NB4 (cell line): ENCODE data around the gene CASZ1.

Source experiments
- CTCF ChIP-seq: IDR thresholded peaks from one replicate; pipeline ENCODE4 v1.5.1; 2012; ENCODE audit warnings: low read depth, low read length
- MAX ChIP-seq: IDR thresholded peaks from 2 replicates; pipeline ENCODE4 v1.6.1; 2011; ENCODE audit warnings: low read depth, low read length
- MYC ChIP-seq: IDR thresholded peaks from 2 replicates; pipeline ENCODE4 v1.6.1; 2011; ENCODE audit warnings: low read depth, low read length
- POLR2A ChIP-seq: IDR thresholded peaks from 2 replicates; pipeline ENCODE4 v1.6.1; 2011; ENCODE audit warnings: mild to moderate bottlenecking; ENCODE audit not compliant: insufficient read length; ENCODE audit errors: extremely low read depth

DNA sequence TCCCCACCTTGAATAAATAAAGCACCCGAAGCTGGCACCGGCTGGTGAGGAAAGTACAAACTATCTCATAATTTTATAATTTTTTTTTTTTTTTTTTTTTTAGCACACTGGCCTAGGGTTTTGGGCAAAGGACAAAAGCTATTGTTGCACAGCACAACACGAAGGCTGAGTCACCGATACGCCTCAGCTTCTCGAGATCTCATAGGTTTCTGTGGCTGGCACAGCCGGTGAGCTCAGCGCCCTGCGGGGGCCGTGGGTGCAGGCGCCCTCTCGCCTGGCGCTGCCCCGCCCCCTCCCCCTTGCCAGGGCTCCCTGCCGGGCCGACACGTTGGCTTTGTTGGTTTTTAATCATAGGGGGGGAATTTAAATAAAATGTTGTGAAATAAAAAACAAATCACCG is 17.2 kb downstream of the CASZ1 start:
- TF ChIP-seq CTCF (no peak), POLR2A (no peak), MAX (no peak), MYC (no peak)
